ENCODE data around the gene PSG4.
A peak's percentile ranks its signal among the peaks of the same experiment; 100 is the strongest.
"Not testable (repeated sequence)": the region's sequence is repeated elsewhere in the genome, so short reads cannot be mapped to it uniquely, and the experiment has no call there.

The PSG4 gene

DNA sequence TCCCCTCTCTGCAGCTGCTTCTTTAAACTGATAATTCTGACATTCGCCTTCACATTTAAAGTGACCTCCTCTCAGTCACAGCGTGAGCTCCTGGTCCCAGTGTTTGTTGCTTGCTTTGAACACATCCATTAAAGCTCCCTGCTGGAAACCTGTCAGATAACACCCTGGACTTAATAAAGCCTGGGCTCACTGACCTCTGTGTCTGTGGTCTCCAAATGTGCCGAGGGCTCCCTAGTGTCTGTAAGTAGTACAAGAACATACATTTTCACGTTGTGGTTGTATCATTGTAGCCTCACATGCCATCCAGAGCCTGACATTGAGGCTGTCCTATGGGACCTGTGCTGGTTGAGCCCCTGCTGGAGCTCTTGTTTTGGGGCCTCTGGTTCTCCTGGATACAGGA lies 2.6 kb upstream of the PSG4 start:
- Histone ChIP-seq H3K9me3 (replicated peaks; ENCODE audit: insufficient read depth, low read length) (no peaks in the 10 kb centered on the region), H3K4me3 (ENCODE audit: low read length) (no peak overlapping the region), H3K27me3 (replicated peaks; ENCODE audit: insufficient read depth, low read length) (no peaks in the 10 kb centered on the region), H3F3A (ENCODE audit: insufficient read depth, low read length) (no peaks in the 10 kb centered on the region), H3K9ac (ENCODE audit: low read length) (no peak overlapping the region), H3K79me2 (ENCODE audit: low read length) (no peaks in the 10 kb centered on the region), H3K4me1 (ENCODE audit: low read length) (no peaks in the 10 kb centered on the region), H3K27ac (ENCODE audit: low read length) (no peak overlapping the region), H3K4me2 (ENCODE audit: low read depth, low read length) (no peak overlapping the region), H2AFZ (ENCODE audit: low read length) (no peak overlapping the region), H4K20me1 (ENCODE audit: insufficient read depth, low read length) (no peaks in the 10 kb centered on the region), H3K9me2 (replicated peaks; ENCODE audit: insufficient read depth, low read length) (no peaks in the 10 kb centered on the region), H3K36me3 (replicated peaks; ENCODE audit: insufficient read depth, low read length) (no peaks in the 10 kb centered on the region)
- no peak for DNase-seq
- TF ChIP-seq EZH2phosphoT487 (IDR thresholded peaks at IDR 0.05; ENCODE audit: low read length) (no peak), EZH2 (optimal IDR thresholded peaks at IDR 0.05; ENCODE audit: low read depth, low read length) (no peak)
- TF ChIP-seq, protein P1, sequence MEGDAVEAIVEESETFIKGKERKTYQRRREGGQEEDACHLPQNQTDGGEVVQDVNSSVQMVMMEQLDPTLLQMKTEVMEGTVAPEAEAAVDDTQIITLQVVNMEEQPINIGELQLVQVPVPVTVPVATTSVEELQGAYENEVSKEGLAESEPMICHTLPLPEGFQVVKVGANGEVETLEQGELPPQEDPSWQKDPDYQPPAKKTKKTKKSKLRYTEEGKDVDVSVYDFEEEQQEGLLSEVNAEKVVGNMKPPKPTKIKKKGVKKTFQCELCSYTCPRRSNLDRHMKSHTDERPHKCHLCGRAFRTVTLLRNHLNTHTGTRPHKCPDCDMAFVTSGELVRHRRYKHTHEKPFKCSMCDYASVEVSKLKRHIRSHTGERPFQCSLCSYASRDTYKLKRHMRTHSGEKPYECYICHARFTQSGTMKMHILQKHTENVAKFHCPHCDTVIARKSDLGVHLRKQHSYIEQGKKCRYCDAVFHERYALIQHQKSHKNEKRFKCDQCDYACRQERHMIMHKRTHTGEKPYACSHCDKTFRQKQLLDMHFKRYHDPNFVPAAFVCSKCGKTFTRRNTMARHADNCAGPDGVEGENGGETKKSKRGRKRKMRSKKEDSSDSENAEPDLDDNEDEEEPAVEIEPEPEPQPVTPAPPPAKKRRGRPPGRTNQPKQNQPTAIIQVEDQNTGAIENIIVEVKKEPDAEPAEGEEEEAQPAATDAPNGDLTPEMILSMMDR (IDR thresholded peaks at IDR 0.05; ENCODE audit: low read length) = no peak

DNA sequence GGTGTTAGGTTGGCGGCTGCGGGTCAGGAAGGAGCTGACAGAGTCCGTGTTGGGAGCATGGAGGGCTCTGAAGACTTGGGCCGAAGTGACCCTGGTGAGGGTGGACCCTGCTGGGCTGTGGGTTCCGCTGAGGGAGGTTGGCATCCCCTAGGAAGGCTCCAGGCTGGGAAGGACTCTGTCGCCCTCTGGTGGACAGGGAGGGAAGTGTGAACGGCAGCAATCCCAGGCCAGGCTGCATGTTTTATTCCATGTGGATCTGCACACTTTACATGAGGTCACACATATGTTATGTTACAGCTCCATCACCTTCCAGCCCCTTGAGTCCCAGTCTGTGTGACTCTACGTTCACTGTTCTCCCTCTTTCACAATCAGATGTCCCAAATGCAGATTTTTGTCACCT lies 1.7 kb upstream of the PSG4 start:
- not testable (repeated sequence) for H3K4me3 ChIP-seq (ENCODE audit: low read length); DNase-seq; H3K9me3 ChIP-seq (replicated peaks; ENCODE audit: insufficient read depth, low read length); H3K4me1 ChIP-seq (ENCODE audit: low read length); H2AFZ ChIP-seq (ENCODE audit: low read length); H3K4me2 ChIP-seq (ENCODE audit: low read depth, low read length); H3K27ac ChIP-seq (ENCODE audit: low read length); H3F3A ChIP-seq (ENCODE audit: insufficient read depth, low read length); H4K20me1 ChIP-seq (ENCODE audit: insufficient read depth, low read length); H3K36me3 ChIP-seq (replicated peaks; ENCODE audit: insufficient read depth, low read length); H3K79me2 ChIP-seq (ENCODE audit: low read length); H3K9ac ChIP-seq (ENCODE audit: low read length); H3K9me2 ChIP-seq (replicated peaks; ENCODE audit: insufficient read depth, low read length); H3K27me3 ChIP-seq (replicated peaks; ENCODE audit: insufficient read depth, low read length)
- TF ChIP-seq, protein P1 (IDR thresholded peaks at IDR 0.05; ENCODE audit: low read length) = peak; percentile 39

DNA sequence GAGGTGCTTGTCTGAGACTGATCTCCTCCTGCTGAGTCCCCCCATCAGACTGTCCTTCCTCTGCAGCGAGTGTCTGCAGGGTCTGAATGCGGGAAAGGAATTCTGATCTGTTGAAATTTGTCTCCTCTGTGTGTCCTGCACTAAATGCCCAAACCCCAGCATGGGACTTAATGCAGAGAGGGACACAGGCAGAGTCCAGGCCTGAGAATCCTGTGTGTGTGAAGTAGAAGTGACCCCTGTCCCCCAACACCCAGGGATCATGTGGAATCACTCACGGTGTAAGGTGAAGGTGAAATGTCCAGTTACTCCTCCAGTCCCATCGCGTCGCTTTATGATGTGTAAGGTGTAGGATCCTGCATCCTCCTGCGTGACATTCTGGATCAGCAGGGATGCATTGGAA lies 1.8 kb downstream of the PSG4 start:
- H2AFZ ChIP-seq (ENCODE audit: low read length); H4K20me1 ChIP-seq (ENCODE audit: insufficient read depth, low read length); H3K79me2 ChIP-seq (ENCODE audit: low read length); H3K27ac ChIP-seq (ENCODE audit: low read length); H3K9me2 ChIP-seq (replicated peaks; ENCODE audit: insufficient read depth, low read length); H3F3A ChIP-seq (ENCODE audit: insufficient read depth, low read length); H3K4me2 ChIP-seq (ENCODE audit: low read depth, low read length); H3K9ac ChIP-seq (ENCODE audit: low read length); H3K4me3 ChIP-seq (ENCODE audit: low read length); H3K9me3 ChIP-seq (replicated peaks; ENCODE audit: insufficient read depth, low read length); H3K27me3 ChIP-seq (replicated peaks; ENCODE audit: insufficient read depth, low read length); H3K36me3 ChIP-seq (replicated peaks; ENCODE audit: insufficient read depth, low read length); H3K4me1 ChIP-seq (ENCODE audit: low read length); DNase-seq: not testable (repeated sequence)

DNA sequence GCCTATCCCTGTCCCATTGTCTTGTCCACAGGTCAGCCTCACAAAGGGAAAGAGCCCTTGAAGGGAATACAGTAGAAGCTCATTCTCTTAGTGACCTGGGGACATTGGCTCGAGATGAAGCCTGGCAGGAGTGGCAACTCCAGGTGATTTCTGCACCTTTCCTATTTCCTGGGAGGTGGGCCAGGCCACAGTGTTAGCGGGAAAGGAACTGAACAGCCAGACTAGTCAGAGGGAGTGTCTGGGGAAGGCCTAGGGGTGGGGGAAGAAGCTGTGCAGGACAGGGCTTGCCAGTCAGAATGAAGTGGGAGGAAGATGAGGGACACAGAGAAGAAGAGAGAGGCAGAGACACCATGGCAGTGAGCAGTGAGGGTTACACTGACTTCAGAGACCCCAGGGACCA lies 3.5 kb downstream of the PSG4 start:
- H2AFZ ChIP-seq (ENCODE audit: low read length); H3K9me2 ChIP-seq (replicated peaks; ENCODE audit: insufficient read depth, low read length); H3K36me3 ChIP-seq (replicated peaks; ENCODE audit: insufficient read depth, low read length); DNase-seq; H3K4me3 ChIP-seq (ENCODE audit: low read length); H3K4me2 ChIP-seq (ENCODE audit: low read depth, low read length); H3K27me3 ChIP-seq (replicated peaks; ENCODE audit: insufficient read depth, low read length); H3K79me2 ChIP-seq (ENCODE audit: low read length); H3K4me1 ChIP-seq (ENCODE audit: low read length); H3F3A ChIP-seq (ENCODE audit: insufficient read depth, low read length); H3K27ac ChIP-seq (ENCODE audit: low read length); H3K9me3 ChIP-seq (replicated peaks; ENCODE audit: insufficient read depth, low read length); H3K9ac ChIP-seq (ENCODE audit: low read length); H4K20me1 ChIP-seq (ENCODE audit: insufficient read depth, low read length): not testable (repeated sequence)

DNA sequence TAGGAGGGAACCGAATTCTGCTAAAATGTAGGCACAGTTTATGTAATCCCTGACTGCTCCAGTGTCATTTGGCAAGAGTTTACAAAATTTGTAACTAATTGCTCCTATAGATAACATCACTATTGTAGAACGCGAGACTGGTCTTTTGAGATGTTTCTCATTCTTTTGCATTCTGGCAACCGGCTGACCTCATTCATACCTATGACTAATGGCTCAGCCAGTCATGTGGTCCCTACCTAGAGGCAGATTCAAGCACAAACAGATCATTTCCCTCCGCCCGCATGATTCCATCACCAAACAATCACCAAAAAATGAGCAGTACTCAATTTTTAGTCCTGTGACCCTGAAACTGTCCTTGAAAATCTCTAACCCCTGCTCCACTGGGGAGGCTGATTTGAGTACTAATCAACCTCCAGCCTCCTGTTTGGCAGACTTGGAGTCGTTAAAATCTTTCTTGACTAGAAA lies 4.1 kb downstream of the PSG4 start:
- H2AFZ ChIP-seq (ENCODE audit: low read length); H3K27me3 ChIP-seq (replicated peaks; ENCODE audit: insufficient read depth, low read length); H3K4me1 ChIP-seq (ENCODE audit: low read length); H3K27ac ChIP-seq (ENCODE audit: low read length); H3K79me2 ChIP-seq (ENCODE audit: low read length); DNase-seq; H3F3A ChIP-seq (ENCODE audit: insufficient read depth, low read length); H3K9me2 ChIP-seq (replicated peaks; ENCODE audit: insufficient read depth, low read length); H3K36me3 ChIP-seq (replicated peaks; ENCODE audit: insufficient read depth, low read length); H3K4me3 ChIP-seq (ENCODE audit: low read length); H3K9ac ChIP-seq (ENCODE audit: low read length); H4K20me1 ChIP-seq (ENCODE audit: insufficient read depth, low read length); H3K9me3 ChIP-seq (replicated peaks; ENCODE audit: insufficient read depth, low read length); H3K4me2 ChIP-seq (ENCODE audit: low read depth, low read length): not testable (repeated sequence)

Data from MM.1S (cell line).